LNCAP (cell line): ENCODE data around the gene DOCK1.

Source experiments
- CTCF ChIP-seq: fragments of 450-650 bp; IDR thresholded peaks from 2 replicates; pipeline ENCODE4 v1.5.1; 2017; ENCODE audit warnings: mild to moderate bottlenecking

Gene DOCK1

GRCh38 chr10:127398971-127399365 lies 493.7 kb downstream of the DOCK1 start:
- TF ChIP-seq CTCF: no peak

GRCh38 chr10:127399668-127400067 lies 494.4 kb downstream of the DOCK1 start:
- TF ChIP-seq CTCF: no peak

- no peak for TF ChIP-seq CTCF
Measured at GRCh38 chr10:127400216-127400615, 495.0 kb downstream of the DOCK1 start.

- TF ChIP-seq CTCF: no peak
Measured at GRCh38 chr10:127402596-127403409, 497.6 kb downstream of the DOCK1 start.

- TF ChIP-seq CTCF: no peak
Measured at GRCh38 chr10:127405221-127405620, 500.0 kb downstream of the DOCK1 start.

GRCh38 chr10:127406018-127406550 lies 500.9 kb downstream of the DOCK1 start:
- TF ChIP-seq CTCF: no peak

- no peak for TF ChIP-seq CTCF
Measured at GRCh38 chr10:127407551-127407950, 502.3 kb downstream of the DOCK1 start.
